Measurements from ENCODE around the gene RABIF.
A peak's percentile ranks its signal among the peaks of the same experiment; 100 is the strongest.
"Not testable (repeated sequence)": the region's sequence is repeated elsewhere in the genome, so short reads cannot be mapped to it uniquely, and the experiment has no call there.

RABIF gene

GRCh38 chr1:202836623-202837403 is 52.1 kb downstream of the RABIF start:
- H3K36me3 Mint-ChIP-seq (ENCODE audit: insufficient read depth), result peaks cover 7% of the 10 kb centered on the region
- peaks cover 24 to 26% of the 10 kb centered on the region in 2 donors for H3K4me1 Mint-ChIP-seq (ENCODE audit: low read depth in 2 of 2)
- H3K27me3 Mint-ChIP-seq, result peaks cover 6 to 11% of the 10 kb centered on the region in 2 donors
- ATAC-seq (replicated peaks), result peak; percentile 41
- peak overlapping the region; percentile 14 to 56 for H3K4me3 Mint-ChIP-seq
- no peaks in the 10 kb centered on the region for H3K9me3 Mint-ChIP-seq
- H3K27ac Mint-ChIP-seq, result peak overlapping the region in 1 of 2 donors; percentile 2
- peak in 1 of 3 experiments; percentile 12 for DNase-seq

GRCh38 chr1:202835548-202836072 is 53.3 kb downstream of the RABIF start:
- H3K4me1 Mint-ChIP-seq (ENCODE audit: low read depth in 2 of 2), result peaks cover 24 to 26% of the 10 kb centered on the region in 2 donors
- peaks cover 7% of the 10 kb centered on the region for H3K36me3 Mint-ChIP-seq (ENCODE audit: insufficient read depth)
- H3K27me3 Mint-ChIP-seq, result peaks cover 0 to 6% of the 10 kb centered on the region in 2 donors
- peak overlapping the region; percentile 81 to 84 for H3K27ac Mint-ChIP-seq
- peak overlapping the region in 1 of 2 donors; percentile 56 for H3K4me3 Mint-ChIP-seq
- DNase-seq (peak; percentile 7 to 49 (median 41)), ATAC-seq (replicated peaks) (peak; percentile 93)
- H3K9me3 Mint-ChIP-seq, result no peaks in the 10 kb centered on the region

GRCh38 chr1:202834771-202835547 is 54.0 kb downstream of the RABIF start:
- Mint-ChIP-seq H3K36me3 (ENCODE audit: insufficient read depth) (peaks cover 7% of the 10 kb centered on the region), H3K27me3 (peaks cover 0 to 6% of the 10 kb centered on the region in 2 donors), H3K9me3 (no peaks in the 10 kb centered on the region), H3K4me3 (peak overlapping the region in 1 of 2 donors; percentile 56), H3K27ac (peak overlapping the region; percentile 51 to 81), H3K4me1 (ENCODE audit: low read depth in 2 of 2) (peaks cover 24 to 26% of the 10 kb centered on the region in 2 donors)
- DNase-seq (no peak), ATAC-seq (replicated peaks) (peak; percentile 29)

GRCh38 chr1:202831906-202832305 is 57.0 kb downstream of the RABIF start:
- H3K36me3 Mint-ChIP-seq (ENCODE audit: insufficient read depth), result peaks cover 7% of the 10 kb centered on the region
- no peak overlapping the region for H3K27ac Mint-ChIP-seq
- H3K27me3 Mint-ChIP-seq, result no peaks in the 10 kb centered on the region
- no peaks in the 10 kb centered on the region for H3K9me3 Mint-ChIP-seq
- ATAC-seq (replicated peaks) (no peak), DNase-seq (no peak)
- H3K4me3 Mint-ChIP-seq, result no peak overlapping the region
- H3K4me1 Mint-ChIP-seq (ENCODE audit: low read depth in 2 of 2), result peaks cover 18% of the 10 kb centered on the region in 2 donors

- not testable (repeated sequence) for DNase-seq; ATAC-seq (replicated peaks); H3K36me3 Mint-ChIP-seq (ENCODE audit: insufficient read depth); H3K27ac Mint-ChIP-seq; H3K9me3 Mint-ChIP-seq; H3K4me1 Mint-ChIP-seq (ENCODE audit: low read depth in 2 of 2); H3K27me3 Mint-ChIP-seq; H3K4me3 Mint-ChIP-seq
Observed at GRCh38 chr1:202829223-202829622, 59.7 kb downstream of the RABIF start.

Measured in effector memory CD8-positive, alpha-beta T cell (primary cell).